SK-N-SH treated with all-trans-retinoic acid at 6 μM for 48 hours (cell line): Measurements from ENCODE around the gene DCDC1.

ENCODE experiments used
- ATAC-seq: fragments of 200-7000 bp; cut with Tn5 transposase; 3 replicates; pipeline ENCODE4 v1.9.1; 2020; ENCODE audit warnings: mild to moderate bottlenecking, moderate library complexity
- ARNTL ChIP-seq: fragments of 450-650 bp; formaldehyde crosslinking; IDR thresholded peaks from 2 replicates; pipeline ENCODE4 v1.5.0; 2020; ENCODE audit warnings: low read depth, mild to moderate bottlenecking, moderate library complexity, borderline replicate concordance
- BACH2 ChIP-seq: fragments of 250-450 bp; sonication (Bioruptor Pico); IDR thresholded peaks from 2 replicates; pipeline ENCODE4 v1.9.0; 2021; ENCODE audit warnings: mild to moderate bottlenecking, borderline replicate concordance
- CSDC2 ChIP-seq: fragments of 250-450 bp; sonication (Bioruptor Pico); IDR thresholded peaks from 2 replicates; pipeline ENCODE4 v1.5.0; 2020; ENCODE audit warnings: mild to moderate bottlenecking, moderate library complexity
- ESRRG ChIP-seq: fragments of 250-450 bp; sonication (Bioruptor Pico); IDR thresholded peaks from 2 replicates; pipeline ENCODE4 v1.6.1; 2021; ENCODE audit warnings: mild to moderate bottlenecking
- GLIS3 ChIP-seq: fragments of 250-450 bp; sonication (Bioruptor Pico); IDR thresholded peaks from 2 replicates; pipeline ENCODE4 v1.5.0; 2020; ENCODE audit warnings: mild to moderate bottlenecking, moderate library complexity
- ISL1 ChIP-seq: fragments of 250-450 bp; sonication (Bioruptor Pico); IDR thresholded peaks from 2 replicates; pipeline ENCODE4 v2.1.2; 2022; ENCODE audit warnings: mild to moderate bottlenecking, moderate library complexity
- OSR1 ChIP-seq: fragments of 250-450 bp; sonication (Bioruptor Pico); IDR thresholded peaks from 2 replicates; pipeline ENCODE4 v1.8.0; 2022; ENCODE audit warnings: moderate library complexity, mild to moderate bottlenecking, inconsistent platforms
- PPARA ChIP-seq: fragments of 250-450 bp; sonication (Bioruptor Pico); IDR thresholded peaks from 2 replicates; pipeline ENCODE4 v1.5.0; 2020; ENCODE audit warnings: mild to moderate bottlenecking, borderline replicate concordance
- RARB ChIP-seq: fragments of 250-450 bp; sonication (Bioruptor Pico); IDR thresholded peaks from 2 replicates; pipeline ENCODE4 v1.8.0; 2021; ENCODE audit warnings: mild to moderate bottlenecking, moderate library complexity
- SNAI2 ChIP-seq: fragments of 250-450 bp; sonication (Bioruptor Pico); IDR thresholded peaks from 2 replicates; pipeline ENCODE4 v1.5.0; 2020; ENCODE audit warnings: mild to moderate bottlenecking, moderate library complexity
- TCF4 ChIP-seq: fragments of 250-450 bp; sonication (Bioruptor Pico); IDR thresholded peaks from 2 replicates; pipeline ENCODE4 v1.8.0; 2021; ENCODE audit warnings: mild to moderate bottlenecking, moderate library complexity, borderline replicate concordance
- TOX ChIP-seq: fragments of 250-450 bp; sonication (Bioruptor Pico); IDR thresholded peaks from 2 replicates; pipeline ENCODE4 v1.8.0; 2021; ENCODE audit warnings: mild to moderate bottlenecking, moderate library complexity, borderline replicate concordance
- ZC3H10 ChIP-seq: fragments of 250-450 bp; sonication (Bioruptor Pico); IDR thresholded peaks from 2 replicates; pipeline ENCODE4 v1.5.1; 2021; ENCODE audit warnings: mild to moderate bottlenecking, moderate library complexity
- ZFP3 ChIP-seq: fragments of 250-450 bp; sonication (Bioruptor Pico); IDR thresholded peaks from 2 replicates; pipeline ENCODE4 v1.5.0; 2020; ENCODE audit warnings: mild to moderate bottlenecking, moderate library complexity
- ZFP30 ChIP-seq: fragments of 450-650 bp; formaldehyde crosslinking; IDR thresholded peaks from 2 replicates; pipeline ENCODE4 v1.5.0; 2022; ENCODE audit warnings: mild to moderate bottlenecking, moderate library complexity
- ZNF565 ChIP-seq: fragments of 450-650 bp; formaldehyde crosslinking; conservative IDR thresholded peaks from 2 replicates; pipeline ENCODE4 v1.5.0; 2020; ENCODE audit warnings: low read depth, mild to moderate bottlenecking, moderate library complexity
- ZNF8 ChIP-seq: fragments of 450-650 bp; formaldehyde crosslinking; IDR thresholded peaks from 2 replicates; pipeline ENCODE4 v1.5.0; 2020; ENCODE audit warnings: mild to moderate bottlenecking, moderate library complexity
- TF ChIP-seq, protein P1 (sequence below): fragments of 250-450 bp; sonication (Bioruptor Pico); IDR thresholded peaks from 2 replicates; pipeline ENCODE4 v1.8.0; 2021; ENCODE audit warnings: low read depth, mild to moderate bottlenecking, moderate library complexity, borderline replicate concordance
- TF ChIP-seq, protein P2 (sequence below): fragments of 250-450 bp; sonication (Bioruptor Pico); IDR thresholded peaks from 2 replicates; pipeline ENCODE4 v1.5.1; 2020; ENCODE audit warnings: low read depth, mild to moderate bottlenecking, moderate library complexity
- TF ChIP-seq, protein P3 (sequence below): fragments of 250-450 bp; sonication (Bioruptor Pico); IDR thresholded peaks from 2 replicates; pipeline ENCODE4 v1.5.0; 2020; ENCODE audit warnings: mild to moderate bottlenecking, moderate library complexity
- TF ChIP-seq, protein P4 (sequence below): fragments of 250-450 bp; sonication (Bioruptor Pico); IDR thresholded peaks from 2 replicates; pipeline ENCODE4 v1.8.0; 2020; ENCODE audit warnings: mild to moderate bottlenecking, moderate library complexity, borderline replicate concordance
- TF ChIP-seq, protein P5 (sequence below): fragments of 250-450 bp; sonication (Bioruptor Pico); IDR thresholded peaks from 2 replicates; pipeline ENCODE4 v1.5.1; 2021; ENCODE audit warnings: mild to moderate bottlenecking, moderate library complexity

The DCDC1 gene

DNA sequence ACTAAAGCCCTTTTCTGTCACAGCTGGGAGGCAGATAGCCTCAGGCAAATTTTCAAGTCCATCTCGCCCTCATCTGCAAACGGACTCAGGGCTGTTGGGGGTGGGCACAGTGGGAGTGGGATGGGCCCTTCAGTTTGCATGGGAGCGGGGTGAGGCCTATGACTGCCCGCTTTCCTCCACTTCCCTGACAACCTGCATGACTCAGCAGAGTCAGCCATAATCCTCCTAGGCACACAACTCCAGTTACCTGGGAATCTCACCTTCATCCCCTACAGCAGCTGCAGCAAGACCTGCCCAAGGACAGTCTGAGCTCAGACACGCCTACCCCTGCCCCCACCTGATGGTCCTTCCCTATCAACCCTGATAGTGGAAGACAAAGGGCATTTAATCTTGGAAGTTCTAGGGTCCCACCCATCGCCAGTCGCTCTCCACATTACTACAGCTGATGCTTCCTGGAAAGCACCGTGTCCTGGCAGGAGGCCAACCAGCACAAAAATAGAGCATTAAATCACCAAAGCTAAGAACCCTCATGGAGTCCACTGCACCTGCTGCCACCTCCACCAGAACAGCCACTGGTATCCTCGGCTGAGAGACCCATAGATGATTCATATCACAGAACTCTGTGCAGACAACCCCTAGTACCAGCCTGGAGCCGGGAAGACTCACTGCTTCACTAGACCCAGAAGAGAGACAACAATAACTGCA lies 319.3 kb downstream of the DCDC1 start:
- ATAC-seq: no peak

DNA sequence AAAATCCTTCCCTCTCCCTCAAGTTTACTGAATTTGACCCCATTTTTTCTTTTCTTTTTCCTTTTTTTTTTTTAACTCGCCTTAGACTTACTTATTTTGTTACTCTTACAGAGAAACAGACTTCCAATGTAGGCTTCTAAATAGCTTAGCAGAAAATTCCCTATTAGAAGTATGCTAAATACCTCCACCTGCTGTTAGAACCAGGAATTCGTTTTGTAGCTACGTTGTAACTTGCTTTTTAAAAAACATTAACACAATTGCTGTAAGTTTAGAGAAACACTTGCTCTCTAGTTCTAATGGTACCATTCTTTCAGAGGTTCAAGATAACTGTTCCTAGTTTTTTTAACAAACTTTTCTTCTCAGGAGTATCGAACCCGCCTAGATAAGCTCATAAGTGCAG lies 324.2 kb downstream of the DCDC1 start:
- no peak for ATAC-seq
- TF ChIP-seq ESRRG (CRISPR knock-in tag): no peak
- TF ChIP-seq, protein P1, sequence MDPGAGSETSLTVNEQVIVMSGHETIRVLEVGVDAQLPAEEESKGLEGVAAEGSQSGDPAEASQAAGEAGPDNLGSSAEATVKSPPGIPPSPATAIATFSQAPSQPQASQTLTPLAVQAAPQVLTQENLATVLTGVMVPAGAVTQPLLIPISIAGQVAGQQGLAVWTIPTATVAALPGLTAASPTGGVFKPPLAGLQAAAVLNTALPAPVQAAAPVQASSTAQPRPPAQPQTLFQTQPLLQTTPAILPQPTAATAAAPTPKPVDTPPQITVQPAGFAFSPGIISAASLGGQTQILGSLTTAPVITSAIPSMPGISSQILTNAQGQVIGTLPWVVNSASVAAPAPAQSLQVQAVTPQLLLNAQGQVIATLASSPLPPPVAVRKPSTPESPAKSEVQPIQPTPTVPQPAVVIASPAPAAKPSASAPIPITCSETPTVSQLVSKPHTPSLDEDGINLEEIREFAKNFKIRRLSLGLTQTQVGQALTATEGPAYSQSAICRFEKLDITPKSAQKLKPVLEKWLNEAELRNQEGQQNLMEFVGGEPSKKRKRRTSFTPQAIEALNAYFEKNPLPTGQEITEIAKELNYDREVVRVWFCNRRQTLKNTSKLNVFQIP (CRISPR knock-in tag): no peak
- TF ChIP-seq OSR1 (CRISPR knock-in tag): no peak
- TF ChIP-seq ISL1 (CRISPR knock-in tag): no peak
- TF ChIP-seq BACH2 (CRISPR knock-in tag): no peak
- TF ChIP-seq ZFP3: no peak
- TF ChIP-seq, protein P2, sequence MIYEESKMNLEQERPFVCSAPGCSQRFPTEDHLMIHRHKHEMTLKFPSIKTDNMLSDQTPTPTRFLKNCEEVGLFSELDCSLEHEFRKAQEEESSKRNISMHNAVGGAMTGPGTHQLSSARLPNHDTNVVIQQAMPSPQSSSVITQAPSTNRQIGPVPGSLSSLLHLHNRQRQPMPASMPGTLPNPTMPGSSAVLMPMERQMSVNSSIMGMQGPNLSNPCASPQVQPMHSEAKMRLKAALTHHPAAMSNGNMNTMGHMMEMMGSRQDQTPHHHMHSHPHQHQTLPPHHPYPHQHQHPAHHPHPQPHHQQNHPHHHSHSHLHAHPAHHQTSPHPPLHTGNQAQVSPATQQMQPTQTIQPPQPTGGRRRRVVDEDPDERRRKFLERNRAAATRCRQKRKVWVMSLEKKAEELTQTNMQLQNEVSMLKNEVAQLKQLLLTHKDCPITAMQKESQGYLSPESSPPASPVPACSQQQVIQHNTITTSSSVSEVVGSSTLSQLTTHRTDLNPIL (CRISPR knock-in tag): no peak
- TF ChIP-seq, protein P3, sequence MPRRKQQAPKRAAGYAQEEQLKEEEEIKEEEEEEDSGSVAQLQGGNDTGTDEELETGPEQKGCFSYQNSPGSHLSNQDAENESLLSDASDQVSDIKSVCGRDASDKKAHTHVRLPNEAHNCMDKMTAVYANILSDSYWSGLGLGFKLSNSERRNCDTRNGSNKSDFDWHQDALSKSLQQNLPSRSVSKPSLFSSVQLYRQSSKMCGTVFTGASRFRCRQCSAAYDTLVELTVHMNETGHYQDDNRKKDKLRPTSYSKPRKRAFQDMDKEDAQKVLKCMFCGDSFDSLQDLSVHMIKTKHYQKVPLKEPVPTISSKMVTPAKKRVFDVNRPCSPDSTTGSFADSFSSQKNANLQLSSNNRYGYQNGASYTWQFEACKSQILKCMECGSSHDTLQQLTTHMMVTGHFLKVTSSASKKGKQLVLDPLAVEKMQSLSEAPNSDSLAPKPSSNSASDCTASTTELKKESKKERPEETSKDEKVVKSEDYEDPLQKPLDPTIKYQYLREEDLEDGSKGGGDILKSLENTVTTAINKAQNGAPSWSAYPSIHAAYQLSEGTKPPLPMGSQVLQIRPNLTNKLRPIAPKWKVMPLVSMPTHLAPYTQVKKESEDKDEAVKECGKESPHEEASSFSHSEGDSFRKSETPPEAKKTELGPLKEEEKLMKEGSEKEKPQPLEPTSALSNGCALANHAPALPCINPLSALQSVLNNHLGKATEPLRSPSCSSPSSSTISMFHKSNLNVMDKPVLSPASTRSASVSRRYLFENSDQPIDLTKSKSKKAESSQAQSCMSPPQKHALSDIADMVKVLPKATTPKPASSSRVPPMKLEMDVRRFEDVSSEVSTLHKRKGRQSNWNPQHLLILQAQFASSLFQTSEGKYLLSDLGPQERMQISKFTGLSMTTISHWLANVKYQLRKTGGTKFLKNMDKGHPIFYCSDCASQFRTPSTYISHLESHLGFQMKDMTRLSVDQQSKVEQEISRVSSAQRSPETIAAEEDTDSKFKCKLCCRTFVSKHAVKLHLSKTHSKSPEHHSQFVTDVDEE (CRISPR knock-in tag): no peak
- TF ChIP-seq ZC3H10 (CRISPR knock-in tag): no peak
- TF ChIP-seq RARB (CRISPR knock-in tag): no peak
- no peak for TF ChIP-seq ZNF8
- no peak for TF ChIP-seq GLIS3
- TF ChIP-seq TCF4 (CRISPR knock-in tag): no peak
- TF ChIP-seq, protein P4, sequence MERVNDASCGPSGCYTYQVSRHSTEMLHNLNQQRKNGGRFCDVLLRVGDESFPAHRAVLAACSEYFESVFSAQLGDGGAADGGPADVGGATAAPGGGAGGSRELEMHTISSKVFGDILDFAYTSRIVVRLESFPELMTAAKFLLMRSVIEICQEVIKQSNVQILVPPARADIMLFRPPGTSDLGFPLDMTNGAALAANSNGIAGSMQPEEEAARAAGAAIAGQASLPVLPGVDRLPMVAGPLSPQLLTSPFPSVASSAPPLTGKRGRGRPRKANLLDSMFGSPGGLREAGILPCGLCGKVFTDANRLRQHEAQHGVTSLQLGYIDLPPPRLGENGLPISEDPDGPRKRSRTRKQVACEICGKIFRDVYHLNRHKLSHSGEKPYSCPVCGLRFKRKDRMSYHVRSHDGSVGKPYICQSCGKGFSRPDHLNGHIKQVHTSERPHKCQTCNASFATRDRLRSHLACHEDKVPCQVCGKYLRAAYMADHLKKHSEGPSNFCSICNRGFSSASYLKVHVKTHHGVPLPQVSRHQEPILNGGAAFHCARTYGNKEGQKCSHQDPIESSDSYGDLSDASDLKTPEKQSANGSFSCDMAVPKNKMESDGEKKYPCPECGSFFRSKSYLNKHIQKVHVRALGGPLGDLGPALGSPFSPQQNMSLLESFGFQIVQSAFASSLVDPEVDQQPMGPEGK (CRISPR knock-in tag): no peak
- TF ChIP-seq TOX: no peak
- no peak for TF ChIP-seq CSDC2
- TF ChIP-seq, all 23 proteins: peak for 0

More for the DNA sequence above, 319.3 kb downstream of the DCDC1 start:
- TF ChIP-seq ZFP3 (no peak), ISL1 (CRISPR knock-in tag) (no peak), OSR1 (CRISPR knock-in tag) (no peak), ZC3H10 (CRISPR knock-in tag) (no peak), TOX (no peak), ZNF565 (CRISPR knock-in tag) (no peak), ZNF8 (no peak), ARNTL (CRISPR knock-in tag) (no peak), ZFP30 (CRISPR knock-in tag) (no peak), PPARA (CRISPR knock-in tag) (no peak), GLIS3 (no peak), SNAI2 (CRISPR knock-in tag) (no peak)
- TF ChIP-seq, protein P4 (CRISPR knock-in tag): no peak
- TF ChIP-seq, protein P5, sequence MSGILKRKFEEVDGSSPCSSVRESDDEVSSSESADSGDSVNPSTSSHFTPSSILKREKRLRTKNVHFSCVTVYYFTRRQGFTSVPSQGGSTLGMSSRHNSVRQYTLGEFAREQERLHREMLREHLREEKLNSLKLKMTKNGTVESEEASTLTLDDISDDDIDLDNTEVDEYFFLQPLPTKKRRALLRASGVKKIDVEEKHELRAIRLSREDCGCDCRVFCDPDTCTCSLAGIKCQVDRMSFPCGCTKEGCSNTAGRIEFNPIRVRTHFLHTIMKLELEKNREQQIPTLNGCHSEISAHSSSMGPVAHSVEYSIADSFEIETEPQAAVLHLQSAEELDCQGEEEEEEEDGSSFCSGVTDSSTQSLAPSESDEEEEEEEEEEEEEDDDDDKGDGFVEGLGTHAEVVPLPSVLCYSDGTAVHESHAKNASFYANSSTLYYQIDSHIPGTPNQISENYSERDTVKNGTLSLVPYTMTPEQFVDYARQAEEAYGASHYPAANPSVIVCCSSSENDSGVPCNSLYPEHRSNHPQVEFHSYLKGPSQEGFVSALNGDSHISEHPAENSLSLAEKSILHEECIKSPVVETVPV (CRISPR knock-in tag): no peak
- TF ChIP-seq, protein P2 (CRISPR knock-in tag): no peak
- TF ChIP-seq, protein P1 (CRISPR knock-in tag): no peak
